HG02642 (cell line): ENCODE results near the gene SPEN.
"Not testable (repeated sequence)": the region's sequence is repeated elsewhere in the genome, so short reads cannot be mapped to it uniquely, and the experiment has no call there.

Experiments used
- ATAC-seq: cut with Tn5 transposase; IDR thresholded peaks from one replicate; pipeline ENCODE4 v1.9.1; 2021; ENCODE audit warnings: mild to moderate bottlenecking; ENCODE audit not compliant: unreplicated experiment, poor library complexity

Gene SPEN

DNA sequence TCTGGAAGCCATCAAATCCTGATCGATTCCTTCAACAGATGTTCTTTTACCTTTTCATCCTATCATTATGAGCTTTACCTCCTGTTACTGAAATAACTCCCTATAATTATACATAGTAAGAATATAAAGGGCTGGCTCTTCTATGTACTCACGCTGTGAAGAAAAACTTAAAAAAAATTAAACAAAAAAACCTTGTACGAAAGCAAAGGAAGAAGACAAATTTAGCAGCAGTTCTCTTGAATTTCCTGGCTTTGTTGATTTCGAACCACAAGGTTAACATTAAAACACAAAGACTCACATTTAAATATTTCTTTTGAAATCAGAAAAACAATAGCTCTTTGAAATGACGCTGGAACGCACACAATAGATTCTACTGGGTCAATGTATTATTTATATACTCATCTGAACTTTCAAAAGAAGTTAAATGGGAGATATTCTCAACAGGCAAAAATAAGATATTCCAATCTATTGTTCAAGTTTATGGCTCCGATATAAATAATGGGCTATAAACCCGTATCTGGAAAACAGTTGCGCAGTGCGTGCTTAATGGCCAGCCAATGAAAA is 13.6 kb upstream of the SPEN start:
- ATAC-seq = no peak

DNA sequence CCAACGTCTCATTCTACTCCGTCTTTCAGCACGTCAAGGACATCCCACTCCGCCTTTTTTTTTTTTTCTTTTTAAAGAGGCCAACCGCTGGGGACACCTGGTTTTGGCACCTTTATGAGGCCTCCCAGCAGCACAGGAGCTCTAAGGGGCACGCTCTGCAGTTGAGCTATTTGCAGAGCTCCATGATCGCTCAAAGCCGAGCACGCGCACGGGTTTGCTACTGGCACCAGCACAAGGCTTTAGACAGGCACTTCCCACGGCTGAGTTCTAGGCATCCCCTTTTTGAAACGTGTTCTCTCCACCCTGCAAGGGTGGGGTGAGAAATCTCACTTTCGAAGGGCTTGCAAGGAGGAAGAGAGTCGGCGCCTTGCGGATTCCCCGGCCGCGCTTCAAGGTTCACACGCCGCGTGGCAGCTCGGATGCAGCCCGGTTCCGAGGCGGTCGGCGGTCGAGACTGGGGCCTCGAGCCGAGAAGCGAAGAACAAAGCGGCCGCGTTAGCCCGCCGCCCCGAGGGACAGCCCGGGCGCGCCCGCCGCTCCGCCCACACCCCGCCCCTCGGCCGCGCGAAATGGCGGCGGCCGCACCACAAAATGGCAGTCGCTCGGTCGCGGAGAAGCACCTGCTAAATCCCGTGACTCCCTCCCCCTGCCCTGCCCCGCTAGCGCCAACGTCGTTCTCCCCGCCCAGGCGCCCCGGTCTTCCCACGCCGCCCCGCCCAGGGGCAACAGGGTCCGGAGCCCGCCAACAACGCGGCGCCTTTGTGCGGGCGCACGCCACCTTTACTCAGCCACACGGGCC is 12.9 kb upstream of the SPEN start:
- ATAC-seq = peak; percentile 58

GRCh38 chr1:15835205-15835740 is 12.2 kb upstream of the SPEN start:
- ATAC-seq = peak; percentile 13

GRCh38 chr1:15835741-15836510 is 11.6 kb upstream of the SPEN start:
- peak; percentile 60 for ATAC-seq

- ATAC-seq = not testable (repeated sequence)
Observed at GRCh38 chr1:15836511-15836771, 11.1 kb upstream of the SPEN start.

DNA sequence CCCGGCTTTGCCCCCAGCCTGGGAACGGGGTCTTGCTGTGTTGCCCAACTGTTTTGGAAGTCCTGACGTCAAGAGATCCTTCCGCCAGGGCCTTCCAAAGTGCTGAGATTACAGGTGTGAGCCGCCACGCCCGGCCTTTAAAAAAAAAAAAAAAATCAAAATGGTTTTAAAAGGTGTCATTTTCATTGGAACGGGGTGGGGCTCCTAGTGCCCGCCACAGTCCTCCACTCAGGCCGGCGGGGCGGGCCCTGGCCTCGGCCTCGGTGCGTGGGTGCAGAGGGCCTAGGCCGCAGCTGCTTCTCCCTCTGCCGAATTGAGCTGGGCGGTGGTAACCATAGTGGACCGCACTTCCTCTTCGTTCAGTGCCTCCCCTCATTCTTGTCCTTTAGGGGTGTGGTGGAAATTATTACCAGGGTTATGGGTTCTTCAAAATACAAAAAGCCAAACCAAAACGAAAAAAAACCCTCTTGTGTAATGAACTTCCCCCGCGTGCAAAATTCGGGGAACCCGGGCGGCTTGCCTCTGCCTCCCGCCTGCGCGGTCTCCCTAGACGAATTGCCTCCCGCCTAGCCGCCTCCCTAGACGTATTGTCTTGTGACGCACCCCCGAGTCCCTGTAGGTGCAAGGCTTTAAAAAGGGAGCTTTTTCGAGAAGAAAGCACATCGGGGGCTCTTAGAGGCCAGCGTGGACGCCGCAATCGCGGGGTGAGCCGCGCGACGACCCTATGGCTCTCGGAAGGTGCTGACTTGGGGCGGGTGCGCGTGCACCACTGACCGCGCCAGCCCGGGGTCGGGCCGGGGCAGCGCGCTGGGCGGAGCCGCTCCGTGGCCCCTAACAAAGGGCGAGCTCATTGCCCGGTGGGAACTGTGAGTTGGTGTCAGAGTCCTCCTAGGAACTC is 10.5 kb upstream of the SPEN start:
- ATAC-seq = no peak

DNA sequence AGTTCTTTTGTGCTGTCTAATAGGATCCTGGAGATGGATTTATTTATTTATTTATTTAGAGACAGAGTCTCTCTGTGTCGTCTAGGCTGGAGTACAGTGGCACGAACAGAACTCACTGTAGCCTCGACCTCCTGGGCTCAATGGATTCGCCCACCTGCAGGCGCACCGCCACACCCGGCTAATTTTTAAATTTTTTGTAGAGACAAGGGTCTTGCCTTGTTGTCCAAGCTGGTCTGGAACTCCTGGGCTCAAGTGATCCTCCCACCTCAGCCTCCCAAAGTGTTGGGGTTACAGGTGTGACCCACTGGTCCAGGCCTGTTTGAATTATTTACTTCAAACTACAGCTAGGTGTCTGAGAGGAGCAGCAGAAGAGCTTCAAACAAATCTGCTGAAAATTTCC is 9.6 kb upstream of the SPEN start:
- no peak for ATAC-seq

DNA sequence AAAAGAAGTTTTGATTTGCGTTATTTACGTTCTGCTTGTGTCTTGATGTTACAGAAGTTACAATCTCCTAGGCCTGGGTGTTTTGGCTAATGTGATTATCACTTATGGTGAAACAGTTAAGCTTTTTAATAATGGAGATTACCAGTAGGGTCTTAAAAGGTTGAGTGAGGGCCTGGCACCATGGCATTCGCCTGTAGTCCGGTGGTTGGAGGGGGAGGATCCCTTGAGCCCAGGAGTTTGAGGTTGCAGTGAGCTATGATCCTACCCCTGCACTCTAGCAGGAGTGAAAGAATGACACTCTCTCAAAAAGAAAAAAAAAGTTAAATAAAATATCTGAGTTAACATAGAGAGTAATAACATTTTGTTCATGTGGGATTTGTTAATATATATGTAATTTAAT is 8.8 kb upstream of the SPEN start:
- ATAC-seq = no peak

GRCh38 chr1:15843826-15844572 is 3.5 kb upstream of the SPEN start:
- ATAC-seq = no peak

GRCh38 chr1:15846056-15846455 is 1.5 kb upstream of the SPEN start:
- ATAC-seq = not testable (repeated sequence)

DNA sequence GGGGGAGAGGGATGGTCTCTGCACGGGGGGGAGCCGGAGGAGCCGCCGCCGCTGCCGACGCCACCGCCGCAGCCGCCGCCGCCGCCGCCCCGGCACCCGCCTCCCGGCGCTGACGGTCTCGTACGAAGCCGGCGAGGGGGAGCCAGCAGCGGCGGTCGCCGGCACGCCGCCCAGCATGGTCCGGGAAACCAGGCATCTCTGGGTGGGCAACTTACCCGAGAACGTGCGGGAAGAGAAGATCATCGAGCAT is 311 bp downstream of the SPEN start:
- no peak for ATAC-seq

GRCh38 chr1:15848143-15848928 is 829 bp downstream of the SPEN start:
- peak; percentile 20 for ATAC-seq

DNA sequence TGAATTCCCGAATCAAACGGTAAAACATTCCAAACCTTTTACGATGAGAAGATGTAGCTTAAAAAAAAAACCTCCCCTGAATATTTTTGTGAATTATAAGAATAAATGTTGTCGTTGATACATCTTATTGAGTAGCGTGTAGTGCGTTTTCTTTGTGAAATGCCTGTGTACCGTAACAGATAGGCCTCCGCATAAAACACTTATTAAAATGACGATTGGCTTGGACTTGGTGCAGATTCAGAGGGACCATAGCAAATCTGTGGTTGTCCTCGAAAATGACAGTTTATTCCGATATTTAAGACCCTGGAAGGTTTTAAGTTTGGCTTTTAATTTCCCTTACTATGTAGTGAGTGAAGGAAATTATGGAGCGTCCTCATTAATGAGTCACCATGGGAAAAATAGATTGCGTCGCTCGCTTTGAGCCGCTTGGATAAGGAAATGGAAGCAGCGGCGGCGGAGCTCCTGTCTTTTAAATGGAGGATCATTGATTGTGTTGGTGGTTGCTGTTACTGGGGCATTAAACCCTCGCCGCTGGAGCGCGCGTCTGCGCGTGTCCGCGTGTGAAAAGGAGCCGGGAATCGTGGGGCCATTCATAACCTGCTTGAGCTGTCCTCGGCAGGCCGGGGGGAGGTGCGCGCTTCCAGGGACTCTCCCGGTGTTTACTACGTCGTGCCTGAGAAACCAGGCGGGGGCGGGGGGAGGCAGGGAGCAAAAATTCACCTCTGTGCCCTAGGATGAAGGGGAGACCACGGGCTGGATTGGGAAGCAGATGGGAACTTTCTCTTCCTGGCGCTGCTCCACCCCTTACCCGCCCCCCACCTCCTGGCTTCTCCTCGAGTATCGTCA is 1.6 kb downstream of the SPEN start:
- no peak for ATAC-seq

DNA sequence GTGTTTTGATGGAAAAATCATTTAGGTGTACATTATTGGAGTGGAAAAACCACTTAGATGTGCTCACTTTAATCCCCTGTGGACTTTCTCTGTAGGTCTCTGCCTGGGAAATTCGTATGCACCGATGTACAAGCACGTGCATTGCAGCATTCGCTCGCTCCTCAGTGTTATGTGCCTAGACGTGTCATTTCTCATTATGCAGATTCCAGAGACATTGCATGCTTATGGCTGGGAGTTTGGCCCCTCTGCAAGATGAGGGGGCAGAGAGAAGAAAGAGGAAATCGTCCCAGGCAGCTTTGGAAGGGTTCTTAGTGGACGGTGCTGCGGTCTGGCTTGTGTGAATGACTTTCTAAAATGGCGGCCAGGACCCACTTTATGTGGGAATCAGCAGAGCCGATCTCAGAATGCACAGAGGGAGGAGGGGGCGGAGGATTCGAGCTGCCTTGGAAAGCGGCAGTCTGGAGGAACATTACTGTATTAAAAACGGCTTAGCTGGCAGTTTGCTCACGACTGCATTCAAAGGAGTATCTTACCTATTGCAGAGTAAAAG is 2.3 kb downstream of the SPEN start:
- no peak for ATAC-seq

- no peak for ATAC-seq
Observed at GRCh38 chr1:15850471-15851001, 3.0 kb downstream of the SPEN start.

GRCh38 chr1:15851210-15852035 is 3.9 kb downstream of the SPEN start:
- ATAC-seq = no peak
